OCI-LY3 (cell line): ENCODE measurements around the gene MRPS18B.

Experiments used
- EZH2phosphoT487 ChIP-seq: fragments of 200-600 bp; shearing (Covaris generic); IDR thresholded peaks from 2 replicates; pipeline ENCODE4 v1.6.1; 2018; ENCODE audit warnings: antibody characterized with exemption, mixed run types, low read depth
- TF ChIP-seq, protein P1 (sequence below): fragments of 200-600, 300-600 bp; sonication (generic); IDR thresholded peaks from 2 replicates; pipeline ENCODE4 v1.5.1; 2014; ENCODE audit warnings: antibody characterized with exemption, low read length, low read depth

DNA sequence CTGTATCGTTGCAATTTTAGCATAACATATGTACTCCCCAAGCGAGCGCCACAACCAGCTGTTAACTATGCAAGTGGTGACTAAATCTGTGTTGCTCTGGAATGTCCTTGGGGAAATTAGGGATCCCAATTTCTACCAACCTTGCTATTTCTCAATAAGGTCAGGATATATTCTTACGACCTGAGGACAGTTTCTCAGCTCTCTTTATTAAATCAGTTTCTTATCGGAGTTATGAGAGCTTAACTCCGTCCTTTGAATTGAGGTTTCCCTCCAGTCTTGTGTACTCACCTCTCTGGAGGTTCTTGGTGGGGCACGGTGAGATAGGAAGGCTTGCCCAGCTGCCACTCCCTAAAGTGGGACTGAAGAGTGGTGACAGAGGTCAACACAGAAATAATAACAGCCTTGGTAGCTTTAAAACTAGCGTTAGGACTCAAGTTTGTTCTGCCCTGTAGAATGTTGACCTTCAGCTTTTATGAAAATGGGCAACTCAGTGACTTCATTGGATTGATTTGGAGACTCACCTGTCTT, 694 bp downstream of the MRPS18B start:
- TF ChIP-seq, protein P1, sequence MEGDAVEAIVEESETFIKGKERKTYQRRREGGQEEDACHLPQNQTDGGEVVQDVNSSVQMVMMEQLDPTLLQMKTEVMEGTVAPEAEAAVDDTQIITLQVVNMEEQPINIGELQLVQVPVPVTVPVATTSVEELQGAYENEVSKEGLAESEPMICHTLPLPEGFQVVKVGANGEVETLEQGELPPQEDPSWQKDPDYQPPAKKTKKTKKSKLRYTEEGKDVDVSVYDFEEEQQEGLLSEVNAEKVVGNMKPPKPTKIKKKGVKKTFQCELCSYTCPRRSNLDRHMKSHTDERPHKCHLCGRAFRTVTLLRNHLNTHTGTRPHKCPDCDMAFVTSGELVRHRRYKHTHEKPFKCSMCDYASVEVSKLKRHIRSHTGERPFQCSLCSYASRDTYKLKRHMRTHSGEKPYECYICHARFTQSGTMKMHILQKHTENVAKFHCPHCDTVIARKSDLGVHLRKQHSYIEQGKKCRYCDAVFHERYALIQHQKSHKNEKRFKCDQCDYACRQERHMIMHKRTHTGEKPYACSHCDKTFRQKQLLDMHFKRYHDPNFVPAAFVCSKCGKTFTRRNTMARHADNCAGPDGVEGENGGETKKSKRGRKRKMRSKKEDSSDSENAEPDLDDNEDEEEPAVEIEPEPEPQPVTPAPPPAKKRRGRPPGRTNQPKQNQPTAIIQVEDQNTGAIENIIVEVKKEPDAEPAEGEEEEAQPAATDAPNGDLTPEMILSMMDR, result no peak
- TF ChIP-seq EZH2phosphoT487, result no peak
